ENCODE measurements around the gene LAMB1.
"Not testable (repeated sequence)": the region's sequence is repeated elsewhere in the genome, so short reads cannot be mapped to it uniquely, and the experiment has no call there.

Gene LAMB1

DNA sequence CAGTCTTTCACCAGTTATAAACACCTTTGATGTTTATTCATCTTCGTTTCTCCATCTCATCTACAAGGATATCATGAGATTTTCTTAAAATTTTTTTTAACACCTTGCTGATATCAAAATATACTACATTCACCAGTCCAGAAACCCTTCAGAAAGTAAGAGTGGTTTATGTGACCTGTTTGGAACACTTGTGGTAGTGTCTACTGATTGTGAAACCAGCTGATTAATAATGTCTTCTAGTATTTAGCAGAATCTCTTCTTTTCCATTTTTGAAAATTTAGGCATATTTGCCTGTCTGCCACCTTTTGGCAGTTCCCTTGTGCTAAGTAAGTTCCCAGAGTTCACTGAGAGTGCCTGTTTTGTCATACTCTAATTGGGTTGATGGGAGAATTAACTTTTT is 93.5 kb downstream of the LAMB1 start:
- DNase-seq, result no peak

DNA sequence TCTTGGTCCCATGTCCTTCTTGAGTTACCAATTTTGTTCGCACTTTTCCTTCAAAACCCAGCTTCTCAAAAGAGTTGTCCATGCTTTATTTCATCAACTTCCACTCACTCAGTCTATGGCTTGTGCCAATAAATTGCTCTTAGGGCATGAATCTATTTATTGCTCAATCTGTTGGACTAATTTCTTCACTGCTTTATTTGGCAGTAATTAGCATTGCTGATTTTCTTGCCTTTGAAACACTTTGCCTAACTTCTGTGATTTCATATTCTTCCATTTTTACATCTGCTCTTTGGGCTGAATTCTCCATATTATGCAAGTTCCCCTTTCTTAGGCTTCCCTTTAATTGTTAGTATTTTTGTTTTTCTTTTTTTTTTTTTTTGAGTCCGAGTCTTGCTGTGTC is 95.2 kb downstream of the LAMB1 start:
- peak; percentile 31 for DNase-seq

DNA sequence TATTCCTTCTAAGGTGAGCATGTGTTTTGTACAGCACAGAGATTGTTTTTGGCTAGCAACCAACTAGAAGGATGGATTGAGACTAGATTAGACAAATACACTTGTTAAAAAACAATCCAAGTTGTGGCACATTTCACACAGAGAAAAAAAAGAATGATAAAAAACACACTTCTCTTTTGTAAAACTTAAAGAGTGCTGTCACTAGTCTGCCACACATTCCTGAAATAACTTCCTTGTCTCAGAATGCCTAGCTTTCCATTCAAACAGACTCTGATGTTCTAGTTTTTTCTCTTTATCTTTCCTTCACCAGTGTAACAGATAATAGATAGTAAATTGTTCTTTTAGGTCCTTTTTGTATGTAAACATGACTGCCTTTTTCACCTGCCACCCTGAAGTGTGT is 100.6 kb downstream of the LAMB1 start:
- no peak for DNase-seq

GRCh38 chr7:107900496-107901015 is 102.4 kb downstream of the LAMB1 start:
- DNase-seq, result no peak

GRCh38 chr7:107898997-107899594 is 103.9 kb downstream of the LAMB1 start:
- DNase-seq, result peak; percentile 30

GRCh38 chr7:107892367-107892741 is 110.6 kb downstream of the LAMB1 start:
- not testable (repeated sequence) for DNase-seq

GRCh38 chr7:107891636-107892366 is 111.2 kb downstream of the LAMB1 start:
- peak; percentile 72 for DNase-seq

- DNase-seq, result peak; percentile 98
Observed at GRCh38 chr7:107890962-107891635, 111.9 kb downstream of the LAMB1 start, which contains the start of gene DLD. Gene DLD (plus strand): TSS chr7:107891183. CDS start chr7:107891251, 68 bp downstream.

GRCh38 chr7:107890493-107890961 is 112.4 kb downstream of the LAMB1 start:
- DNase-seq, result peak; percentile 40

GRCh38 chr7:107889992-107890391 is 113.0 kb downstream of the LAMB1 start:
- DNase-seq, result no peak

DNA sequence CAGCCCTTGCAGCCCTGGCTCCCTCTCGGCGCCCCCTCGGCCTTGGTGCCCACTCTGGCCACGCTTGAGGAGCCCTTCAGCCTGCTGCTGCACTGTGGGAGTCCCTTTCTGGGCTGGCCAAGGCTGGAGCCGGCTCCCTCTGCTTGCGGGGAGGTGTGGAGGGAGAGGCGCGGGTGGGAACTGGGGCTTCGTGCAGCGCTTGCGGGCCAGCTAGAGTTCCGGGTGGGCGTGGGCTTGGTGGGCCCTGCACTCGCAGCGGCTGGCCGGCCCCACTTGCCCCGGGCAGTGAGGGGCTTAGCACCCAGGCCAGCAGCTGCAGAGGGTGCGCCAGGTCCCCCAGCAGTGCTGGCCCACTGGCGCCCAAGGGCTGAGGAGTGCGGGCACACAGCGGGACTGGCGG is 115.1 kb downstream of the LAMB1 start:
- not testable (repeated sequence) for DNase-seq

- no peak for DNase-seq
Observed at GRCh38 chr7:107884066-107884818, 118.7 kb downstream of the LAMB1 start.

- DNase-seq, result no peak
Observed at GRCh38 chr7:107882766-107883165, 120.2 kb downstream of the LAMB1 start.

DNA sequence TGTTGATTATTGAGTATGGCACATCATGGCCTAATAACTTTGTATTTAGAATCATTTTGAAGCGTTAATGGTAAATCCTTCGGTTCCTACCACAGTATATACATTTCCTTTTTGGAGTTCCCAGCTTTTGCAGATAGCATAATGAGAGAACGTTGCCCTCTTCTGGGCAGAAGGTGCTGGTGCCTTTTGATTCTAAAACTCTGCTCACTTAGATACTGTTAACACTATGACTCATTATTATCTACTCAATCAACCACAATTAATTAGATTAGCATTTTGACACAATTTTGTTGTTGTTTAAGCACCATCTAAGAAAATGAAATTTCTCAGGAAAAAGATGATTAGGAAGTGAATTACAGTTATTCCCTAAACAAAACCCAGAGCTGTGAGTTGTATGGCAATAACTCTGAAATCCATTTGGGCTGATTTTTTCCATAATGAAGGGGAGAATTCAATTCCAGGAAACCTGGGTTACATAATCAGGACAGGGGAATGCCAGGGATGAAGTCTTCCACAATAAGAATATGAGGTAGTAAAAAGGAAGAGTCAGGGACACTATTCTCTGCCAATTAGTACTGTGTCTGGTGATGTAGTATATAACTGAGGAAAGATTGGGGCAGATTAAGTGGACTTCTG is 123.4 kb downstream of the LAMB1 start:
- peak; percentile 88 for DNase-seq

- no peak for DNase-seq
Observed at GRCh38 chr7:107878636-107879035, 124.3 kb downstream of the LAMB1 start.

GRCh38 chr7:107877731-107878382 is 125.1 kb downstream of the LAMB1 start:
- no peak for DNase-seq

DNA sequence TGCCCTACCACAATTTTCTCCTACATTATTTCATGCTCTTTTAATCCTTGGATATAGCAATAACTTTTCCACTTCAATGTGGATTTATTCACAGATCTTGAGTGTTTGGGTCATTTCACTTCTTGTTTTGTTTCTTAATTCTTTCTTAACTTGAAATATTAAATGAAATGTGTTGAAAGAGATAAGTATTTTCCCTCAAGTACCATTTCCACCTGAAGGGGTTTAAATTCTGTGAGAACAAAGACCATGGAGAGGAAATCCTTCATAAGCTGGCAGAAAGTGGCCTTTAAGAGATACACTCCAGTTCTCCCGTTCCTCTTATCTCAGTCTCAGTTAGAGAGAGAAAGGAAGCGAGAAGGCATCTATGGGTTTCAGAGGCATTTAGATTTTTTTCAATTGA is 126.0 kb downstream of the LAMB1 start:
- peak; percentile 37 for DNase-seq

- peak; percentile 90 for DNase-seq
Observed at GRCh38 chr7:107874605-107875446, 128.1 kb downstream of the LAMB1 start.

DNA sequence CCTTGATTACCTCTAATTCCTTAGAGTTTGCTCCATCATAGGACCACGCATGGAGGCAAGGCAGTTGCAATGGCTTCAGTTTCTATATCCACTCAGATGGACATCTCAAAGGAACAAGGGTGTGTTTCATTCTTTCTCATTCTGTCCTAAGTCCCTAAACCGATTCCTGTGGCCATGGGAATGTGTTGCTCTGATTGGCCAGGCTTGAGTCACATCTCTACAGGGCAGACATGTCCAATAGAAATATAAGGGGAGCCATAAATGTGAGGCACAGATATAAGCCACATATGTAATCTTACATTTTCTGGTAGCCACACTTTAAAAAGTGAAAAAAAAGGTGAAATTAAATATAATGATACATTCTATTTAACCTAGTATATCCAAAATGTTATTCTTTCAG is 128.8 kb downstream of the LAMB1 start:
- no peak for DNase-seq

Data from hematopoietic multipotent progenitor cell treated with erythropoietin and hydrocortisone succinate and interleukin-3 and kit ligand, for 4 days (in vitro differentiated cells).